Psoas muscle (tissue), 8 donors: ENCODE measurements around the gene EID2. TPM values are rescaled to one million over a fixed set of nuclear protein-coding genes. Genes with fewer than 3 reads are reported as not detected.

Experiments
- ATAC-seq, 4 donors: fragments of 200-7000 bp; cut with Tn5 transposase; one replicate each; pipeline ENCODE4 v1.9.1; 2020; ENCODE audit warnings: moderate library complexity in 3 of 4, mild to moderate bottlenecking in 2 of 4
- DNase-seq, 2 donors: peaks; one replicate each; pipeline ENCODE4 v3.0.0-alpha.2; 2020
- H3K27ac ChIP-seq: fragments of 200-600 bp; one replicate; pipeline ENCODE4 v1.8.0; 2022
- H3K27me3 ChIP-seq, 3 donors: fragments of 200-600 bp in 1 of 3; one replicate each; pipeline versions ENCODE4 v1.6.1 to v1.8.0; 2013 to 2022; ENCODE audit warnings: low read length in 2 of 3, mild to moderate bottlenecking in 2 of 3, moderate library complexity in 1 of 3; ENCODE audit not compliant: insufficient read depth in 3 of 3
- H3K36me3 ChIP-seq, 2 donors: fragments of 200-600 bp in 1 of 2; one replicate each; pipeline versions ENCODE4 v1.6.1 to v1.8.0; 2013 to 2022; ENCODE audit warnings: low read depth in 1 of 2, mild to moderate bottlenecking in 1 of 2, moderate library complexity in 1 of 2; ENCODE audit not compliant: insufficient read depth in 1 of 2
- H3K4me1 ChIP-seq: fragments of 200-600 bp; one replicate; pipeline ENCODE4 v1.8.0; 2022
- H3K4me3 ChIP-seq: fragments of 200-600 bp; one replicate; pipeline ENCODE4 v1.8.0; 2022; ENCODE audit warnings: mild to moderate bottlenecking
- H3K9me3 ChIP-seq: fragments of 200-600 bp; one replicate; pipeline ENCODE4 v1.8.0; 2022
- CTCF ChIP-seq: fragments of 200-600 bp; IDR thresholded peaks from one replicate; pipeline ENCODE4 v1.8.0; 2022; ENCODE audit warnings: antibody characterized with exemption
- WGBS, 3 donors: extraction: QIAGEN DNeasy Blood & Tissue Kit; methylation state at CpG; one replicate each; pipeline versions ENCODE4 v1.1.6 to v1.1.7; 2013; 5-methylcytosine and 5-hydroxymethylcytosine counted together
- intact Hi-C, 2 donors: fragments of 100-400 bp; cut with DNase I; formaldehyde crosslinking; loops; one replicate each; pipeline versions ENCODE4 v1.11.0 to v1.14.2; 2022
- polyA plus RNA-seq, 3 donors: library from polyadenylated mRNA; stranded (reverse); fragments of 200-250 nt; gene quantifications; one replicate each; pipeline ENCODE4 v1.2.3, GENCODE V29; 2013
- total RNA-seq, 4 donors: library from RNA; stranded (reverse); fragmentation: NEBNext Ultra II Directional in 2 of 4; extraction: Animal tissue kit (Norgen Biotek cat#: 25700) in 2 of 4; gene quantifications; one replicate each; pipeline versions ENCODE4 v1.2.1 to v1.2.4, GENCODE V29; 2021 to 2023
- donor health status: healthy with polysubstance abuse.
- donor health status: DM: no; HTN: no; CAD: no; lungs with moderate emphysema.
- donor health status: Bipolar disorder and iron deficiency.
- donor health status: healthy.
- donor health status: DM: yes; HTN: yes; CAD: no.
- donor health status: DM: no; HTN: no; CAD: no.
- donor health status: DM: no; HTN: no; CAD: no.
- donor health status: DM: yes; HTN: yes; CAD: no.

EID2 gene
- total and polyA plus RNA-seq, 7 donors, result 7.6 to 15.7 (median 10.4) TPM

GRCh38 chr19:39542206-39542605, 2.2 kb upstream of the EID2 start:
- Histone ChIP-seq H3K27ac (no peak overlapping the region), H3K27me3 (no peaks in the 10 kb centered on the region), H3K9me3 (no peaks in the 10 kb centered on the region), H3K36me3 (no peaks in the 10 kb centered on the region), H3K4me3 (no peak overlapping the region), H3K4me1 (peaks cover 21% of the 10 kb centered on the region)
- WGBS, 3 donors, result 59 to 68% (median 68%) methylated on average over 2 of the region's 2 CpGs
- no peak for DNase-seq
- intact Hi-C loops, result no loop called here
- no peak for ATAC-seq
- no peak for TF ChIP-seq CTCF

- Histone ChIP-seq H3K4me3 (peak overlapping the region; percentile 92), H3K4me1 (peaks cover 21% of the 10 kb centered on the region), H3K9me3 (no peaks in the 10 kb centered on the region), H3K27ac (no peak overlapping the region), H3K27me3 (no peaks in the 10 kb centered on the region), H3K36me3 (no peaks in the 10 kb centered on the region)
- WGBS, 3 donors, result 3 to 6% (median 3%) methylated on average over 10 of the region's 10 CpGs
- DNase-seq (no peak), ATAC-seq (no peak)
- no peak for TF ChIP-seq CTCF
- intact Hi-C loops, result no loop called here
Measured at GRCh38 chr19:39540333-39540673, 342 bp upstream of the EID2 start.

GRCh38 chr19:39539165-39539517, 820 bp downstream of the EID2 start:
- Histone ChIP-seq H3K4me1 (peaks cover 21% of the 10 kb centered on the region), H3K4me3 (peak overlapping the region; percentile 92), H3K9me3 (no peaks in the 10 kb centered on the region), H3K27me3 (no peaks in the 10 kb centered on the region), H3K27ac (peak overlapping the region; percentile 91), H3K36me3 (no peaks in the 10 kb centered on the region)
- DNase-seq, result no peak
- TF ChIP-seq CTCF, result no peak
- ATAC-seq, result no peak
- WGBS, 3 donors, result 5% methylated on average over 10 of the region's 10 CpGs
- intact Hi-C loops, result loop anchor here (10.0 kb wide), 2 partner anchors 94 to 194 kb away; partner anchors contain the start of genes SUPT5H (in 2 of the 2) and SAMD4B (in 1 of the 2)

GRCh38 chr19:39533791-39534190, 6.2 kb downstream of the EID2 start:
- no peak overlapping the region for H3K4me3 ChIP-seq
- H3K27ac ChIP-seq, result no peak overlapping the region
- no peak for TF ChIP-seq CTCF
- H3K27me3 ChIP-seq, result no peaks in the 10 kb centered on the region
- no peaks in the 10 kb centered on the region for H3K36me3 ChIP-seq
- H3K4me1 ChIP-seq, result peaks cover 25% of the 10 kb centered on the region
- 57 to 71% (median 67%) methylated on average over 3 of the region's 3 CpGs for WGBS, 3 donors
- H3K9me3 ChIP-seq, result no peaks in the 10 kb centered on the region
- DNase-seq, result no peak
- ATAC-seq, result no peak
- intact Hi-C loops, result loop anchor here (2.0 to 10.0 kb wide), 5 partner anchors 36 to 191 kb away; partner anchors contain the start of genes SAMD4B (in 2 of the 2), SUPT5H (in 2 of the 2) and DLL3 (in 1 of the 2)

GRCh38 chr19:39533003-39533512, 6.9 kb downstream of the EID2 start:
- no peaks in the 10 kb centered on the region for H3K9me3 ChIP-seq
- no peak for TF ChIP-seq CTCF
- no peaks in the 10 kb centered on the region for H3K27me3 ChIP-seq
- DNase-seq (no peak), ATAC-seq (peak in 2 of 4 donors; percentile 3 to 36)
- intact Hi-C loops, result loop anchor here (2.0 to 10.0 kb wide), 5 partner anchors 36 to 191 kb away; partner anchors contain the start of genes SAMD4B (in 2 of the 2), SUPT5H (in 2 of the 2) and DLL3 (in 1 of the 2)
- H3K27ac ChIP-seq, result peak overlapping the region; percentile 71
- H3K4me1 ChIP-seq, result peaks cover 18% of the 10 kb centered on the region
- H3K36me3 ChIP-seq, result no peaks in the 10 kb centered on the region
- peak overlapping the region; percentile 86 for H3K4me3 ChIP-seq
- WGBS, 3 donors, result 15 to 25% (median 17%) methylated on average over 12 of the region's 12 CpGs
